HCT116 (cell line): ENCODE measurements around the gene CACNA2D2. TPM values are rescaled to one million over a fixed set of nuclear protein-coding genes. Genes with fewer than 3 reads are reported as not detected.

Experiments
- ATAC-seq: fragments of 200-7000 bp; cut with Tn5 transposase; 2 replicates; pipeline ENCODE4 v1.9.1; 2020; ENCODE audit warnings: mild to moderate bottlenecking, moderate library complexity
- BruUV-seq: library from RNA; stranded (reverse); fragments of 400-500 nt; replicated peaks from 2 replicates; lab custom pipeline; 2021; lab: Mats Ljungman, UMichigan
- CTCF ChIA-PET: fragments of 300-600 bp; sonication (Branson Sonifier 250); formaldehyde crosslinking; loops from one replicate; lab custom pipeline; 2021; ENCODE audit warnings: antibody characterized with exemption; lab: Charles Lee
- POLR2A ChIA-PET: fragments of 300-600, 350-600 bp; sonication (Branson Sonifier 250); formaldehyde crosslinking; loops from one replicate; lab custom pipeline; 2021; ENCODE audit warnings: antibody characterized with exemption; lab: Charles Lee
- RAD21 ChIA-PET, 2 experiments: fragments of 300-600 bp; sonication (Branson Sonifier 250); formaldehyde crosslinking; loops; one replicate each; lab custom pipeline; 2023; ENCODE audit warnings: low total read pairs in 2 of 2; ENCODE audit not compliant: uncharacterized antibody in 2 of 2, unreplicated experiment in 2 of 2, low non-redundant PET in 1 of 2; lab: Charles Lee
- DNase-seq: peaks from one replicate; pipeline ENCODE4 v3.0.0-alpha.2; 2010; ENCODE audit warnings: low read depth, low spot score
- H2AFZ ChIP-seq: fragments of 200-600 bp; shearing (Covaris generic), sonication (generic); 2 replicates; pipeline ENCODE4 v1.6.1; 2017; ENCODE audit warnings: low read depth, mixed run types, mixed read lengths, antibody characterized with exemption, low read length; ENCODE audit not compliant: poor library complexity, severe bottlenecking
- H3K27ac ChIP-seq: 2 replicates; pipeline ENCODE4 v1.5.1; 2012; ENCODE audit warnings: low read depth, low read length
- H3K27me3 ChIP-seq: fragments of 200-600 bp; sonication (generic); 2 replicates; pipeline ENCODE4 v1.6.1; 2016; ENCODE audit warnings: mixed run types, low read length, mixed read lengths; ENCODE audit not compliant: insufficient read depth
- H3K36me3 ChIP-seq, 2 experiments: fragments of 200-500 bp in 1 of 2; fragments of 200-600 bp in 1 of 2; sonication (Bioruptor generic) in 1 of 2; sonication (generic) in 1 of 2; 2 replicates each; pipeline versions ENCODE4 v1.5.1 to v1.6.1; 2014 to 2016; ENCODE audit warnings: low read length in 2 of 2, inconsistent platforms in 1 of 2, mixed read lengths in 1 of 2, mixed run types in 1 of 2; ENCODE audit not compliant: insufficient read depth in 2 of 2, control insufficient read depth in 1 of 2
- H3K4me1 ChIP-seq, 2 experiments: fragments of 200-600 bp in 1 of 2; sonication (generic) in 1 of 2; 2 replicates each; pipeline versions ENCODE4 v1.5.1 to v1.6.1; 2012 to 2017; ENCODE audit warnings: low read length in 2 of 2, inconsistent platforms in 1 of 2, mild to moderate bottlenecking in 1 of 2, mixed read lengths in 1 of 2, mixed run types in 1 of 2, moderate library complexity in 1 of 2; ENCODE audit not compliant: insufficient read depth in 2 of 2, control insufficient read depth in 1 of 2
- H3K4me2 ChIP-seq: fragments of 200-600 bp; sonication (generic); 2 replicates; pipeline ENCODE4 v1.6.1; 2017; ENCODE audit warnings: mixed run types, low read length, mixed read lengths
- H3K4me3 ChIP-seq, 2 experiments: fragments of 200-600 bp in 1 of 2; sonication (generic) in 1 of 2; replicated peaks in 1 of 2; 2 replicates each; pipeline ENCODE4 v1.5.1; 2011 to 2016; ENCODE audit warnings: low read length in 2 of 2, control low read depth in 1 of 2, low read depth in 1 of 2, mild to moderate bottlenecking in 1 of 2, mixed read lengths in 1 of 2, mixed run types in 1 of 2
- H3K79me2 ChIP-seq: fragments of 200-600 bp; sonication (generic); 2 replicates; pipeline ENCODE4 v1.6.1; 2017; ENCODE audit warnings: mild to moderate bottlenecking, mixed run types, low read length, moderate library complexity, mixed read lengths; ENCODE audit not compliant: insufficient read depth
- H3K9ac ChIP-seq: fragments of 200-600 bp; sonication (generic); 2 replicates; pipeline ENCODE4 v1.6.1; 2016; ENCODE audit warnings: low read length, mixed read lengths
- H3K9me2 ChIP-seq: fragments of 200-600 bp; sonication (generic), shearing (Covaris generic); 2 replicates; pipeline ENCODE4 v1.6.1; 2017; ENCODE audit warnings: mixed run types, mild to moderate bottlenecking, moderate library complexity; ENCODE audit not compliant: insufficient read depth
- H3K9me3 ChIP-seq, 2 experiments: fragments of 200-500 bp in 1 of 2; fragments of 200-600 bp in 1 of 2; sonication (Bioruptor generic) in 1 of 2; sonication (generic) in 1 of 2; 2 replicates each; pipeline ENCODE4 v1.6.1; 2014 to 2017; ENCODE audit warnings: low read length in 2 of 2, mixed read lengths in 2 of 2, inconsistent platforms in 1 of 2, low read depth in 1 of 2, mild to moderate bottlenecking in 1 of 2, mixed run types in 1 of 2, moderate library complexity in 1 of 2; ENCODE audit not compliant: control insufficient read depth in 1 of 2, insufficient read depth in 1 of 2
- H4K20me1 ChIP-seq: fragments of 200-600 bp; sonication (generic), shearing (Covaris generic); 2 replicates; pipeline ENCODE4 v1.6.1; 2017; ENCODE audit warnings: mixed run types, mild to moderate bottlenecking, moderate library complexity; ENCODE audit not compliant: insufficient read depth
- CEBPB ChIP-seq: IDR thresholded peaks from 2 replicates; pipeline ENCODE4 v1.6.1; 2012; ENCODE audit warnings: low read depth
- EGR1 ChIP-seq: IDR thresholded peaks from 2 replicates; pipeline ENCODE4 v1.6.1; 2012; ENCODE audit warnings: low read depth
- ELF1 ChIP-seq: IDR thresholded peaks from 2 replicates; pipeline ENCODE4 v1.6.1; 2012; ENCODE audit warnings: low read depth, borderline replicate concordance
- EZH2phosphoT487 ChIP-seq: fragments of 200-600 bp; IDR thresholded peaks from 2 replicates; pipeline ENCODE4 v1.6.1; 2018; ENCODE audit warnings: antibody characterized with exemption, borderline replicate concordance
- FOSL1 ChIP-seq: IDR thresholded peaks from 2 replicates; pipeline ENCODE4 v1.6.1; 2012; ENCODE audit warnings: low read depth
- JUND ChIP-seq: IDR thresholded peaks from 2 replicates; pipeline ENCODE4 v1.6.1; 2012
- RAD21 ChIP-seq: IDR thresholded peaks from 2 replicates; pipeline ENCODE4 v1.6.1; 2012; ENCODE audit warnings: low read depth, mild to moderate bottlenecking
- SP1 ChIP-seq: IDR thresholded peaks from 2 replicates; pipeline ENCODE4 v1.6.1; 2012; ENCODE audit warnings: low read depth
- TCF7L2 ChIP-seq: IDR thresholded peaks from 2 replicates; pipeline ENCODE4 v1.7.0; 2011; ENCODE audit warnings: borderline replicate concordance, inconsistent platforms; ENCODE audit not compliant: insufficient read depth, insufficient read length; ENCODE audit errors: extremely low read depth
- YY1 ChIP-seq: IDR thresholded peaks from 2 replicates; pipeline ENCODE4 v1.6.1; 2011; ENCODE audit warnings: low read length, low read depth, moderate library complexity, mild to moderate bottlenecking; ENCODE audit not compliant: insufficient replicate concordance; ENCODE audit errors: extremely low read depth
- ZFX ChIP-seq: fragments of 450-650 bp; IDR thresholded peaks from 2 replicates; pipeline ENCODE4 v1.6.1; 2017
- ZNF274 ChIP-seq: fragments of 200-500 bp; sonication (Bioruptor generic); IDR thresholded peaks from 2 replicates; pipeline ENCODE4 v1.6.1; 2014; ENCODE audit warnings: mild to moderate bottlenecking, low read depth, low read length, inconsistent platforms
- intact Hi-C: fragments of 100-400 bp; cut with micrococcal nuclease; formaldehyde crosslinking; loops from 2 replicates; pipeline ENCODE4 v1.10.0; 2022
- total RNA-seq: library from RNA; stranded (reverse); gene quantifications from one replicate; pipeline ENCODE4 v1.2.1, GENCODE V29; 2021; ENCODE audit not compliant: unreplicated experiment
- TF ChIP-seq, protein P1 (sequence below): IDR thresholded peaks from 2 replicates; pipeline ENCODE4 v1.6.1; 2012
- TF ChIP-seq, protein P2 (sequence below), 3 experiments: fragments of 200-600 bp in 1 of 3; sonication (generic) in 1 of 3; IDR thresholded peaks in 2 of 3; conservative IDR thresholded peaks in 1 of 3; 2 replicates each; pipeline ENCODE4 v1.5.1; 2012 to 2017; ENCODE audit warnings: low read depth in 2 of 3, low read length in 2 of 3, antibody characterized with exemption in 1 of 3, borderline replicate concordance in 1 of 3, control low read depth in 1 of 3, mild to moderate bottlenecking in 1 of 3, mixed read lengths in 1 of 3, mixed run types in 1 of 3, moderate library complexity in 1 of 3; ENCODE audit not compliant: insufficient read depth in 1 of 3
- TF ChIP-seq, protein P3 (sequence below): IDR thresholded peaks from 2 replicates; pipeline ENCODE4 v1.6.1; 2012
- TF ChIP-seq, protein P4 (sequence below): IDR thresholded peaks from 2 replicates; pipeline ENCODE4 v1.6.1; 2012; ENCODE audit warnings: low read depth

CACNA2D2 gene
- total RNA-seq, 1 experiment from 2014 or later = 10.2 TPM

DNA sequence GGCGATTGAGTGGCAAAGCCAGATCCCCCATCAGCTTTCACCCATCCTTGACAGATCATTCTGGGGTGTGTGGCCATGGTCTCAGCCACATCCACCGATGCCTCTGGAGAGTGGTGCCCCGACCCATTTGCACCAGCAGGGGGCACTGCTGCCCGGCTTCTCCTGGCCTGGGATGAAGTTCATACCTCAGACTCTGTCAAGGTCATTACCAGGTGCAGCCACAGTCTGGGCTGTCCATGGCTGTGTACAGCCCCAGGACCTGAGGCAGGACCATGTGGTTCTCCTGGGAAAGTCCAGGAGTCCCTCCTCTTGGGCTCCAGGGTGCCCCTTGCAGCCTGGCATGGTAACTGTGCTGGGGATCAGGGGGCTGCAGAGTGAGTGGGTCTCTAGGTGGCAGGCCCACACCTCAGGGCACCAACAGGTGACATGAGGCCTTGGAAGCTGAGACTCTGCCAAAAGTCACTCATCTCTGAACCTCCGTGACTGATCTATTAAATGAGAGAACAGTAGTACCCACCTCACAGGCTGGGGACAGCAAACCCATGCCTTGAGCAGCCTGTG is 67.2 kb downstream of the CACNA2D2 start:
- H4K20me1 ChIP-seq = no peaks in the 10 kb centered on the region
- POLR2A ChIA-PET = no interaction called here

More for the DNA sequence above, 67.2 kb downstream of the CACNA2D2 start:
- Histone ChIP-seq H2AFZ (no peak overlapping the region), H3K36me3 (no peaks in the 10 kb centered on the region), H3K9me2 (no peaks in the 10 kb centered on the region), H3K4me3 (no peak overlapping the region), H3K4me2 (no peak overlapping the region), H3K27ac (no peak overlapping the region), H3K79me2 (no peaks in the 10 kb centered on the region), H3K4me1 (no peaks in the 10 kb centered on the region), H3K9me3 (no peaks in the 10 kb centered on the region), H3K9ac (no peak overlapping the region), H3K27me3 (no peaks in the 10 kb centered on the region)
- ATAC-seq (peak; percentile 98), DNase-seq (peak; percentile 19)
- TF ChIP-seq, protein P1, sequence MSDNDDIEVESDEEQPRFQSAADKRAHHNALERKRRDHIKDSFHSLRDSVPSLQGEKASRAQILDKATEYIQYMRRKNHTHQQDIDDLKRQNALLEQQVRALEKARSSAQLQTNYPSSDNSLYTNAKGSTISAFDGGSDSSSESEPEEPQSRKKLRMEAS = no peak
- no peak for TF ChIP-seq SP1
- no peak for TF ChIP-seq TCF7L2
- TF ChIP-seq, protein P2, sequence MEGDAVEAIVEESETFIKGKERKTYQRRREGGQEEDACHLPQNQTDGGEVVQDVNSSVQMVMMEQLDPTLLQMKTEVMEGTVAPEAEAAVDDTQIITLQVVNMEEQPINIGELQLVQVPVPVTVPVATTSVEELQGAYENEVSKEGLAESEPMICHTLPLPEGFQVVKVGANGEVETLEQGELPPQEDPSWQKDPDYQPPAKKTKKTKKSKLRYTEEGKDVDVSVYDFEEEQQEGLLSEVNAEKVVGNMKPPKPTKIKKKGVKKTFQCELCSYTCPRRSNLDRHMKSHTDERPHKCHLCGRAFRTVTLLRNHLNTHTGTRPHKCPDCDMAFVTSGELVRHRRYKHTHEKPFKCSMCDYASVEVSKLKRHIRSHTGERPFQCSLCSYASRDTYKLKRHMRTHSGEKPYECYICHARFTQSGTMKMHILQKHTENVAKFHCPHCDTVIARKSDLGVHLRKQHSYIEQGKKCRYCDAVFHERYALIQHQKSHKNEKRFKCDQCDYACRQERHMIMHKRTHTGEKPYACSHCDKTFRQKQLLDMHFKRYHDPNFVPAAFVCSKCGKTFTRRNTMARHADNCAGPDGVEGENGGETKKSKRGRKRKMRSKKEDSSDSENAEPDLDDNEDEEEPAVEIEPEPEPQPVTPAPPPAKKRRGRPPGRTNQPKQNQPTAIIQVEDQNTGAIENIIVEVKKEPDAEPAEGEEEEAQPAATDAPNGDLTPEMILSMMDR (IDR thresholded peaks at IDR 0.05 in 2 of 3, conservative IDR thresholded peaks at IDR 0.05 in 1 of 3; ENCODE audit: borderline replicate concordance in 1 of 3, insufficient read depth in 1 of 3, low read depth in 2 of 3, low read length in 2 of 3) = peak; percentile 80 to 97 (median 94)
- TF ChIP-seq, protein P3, sequence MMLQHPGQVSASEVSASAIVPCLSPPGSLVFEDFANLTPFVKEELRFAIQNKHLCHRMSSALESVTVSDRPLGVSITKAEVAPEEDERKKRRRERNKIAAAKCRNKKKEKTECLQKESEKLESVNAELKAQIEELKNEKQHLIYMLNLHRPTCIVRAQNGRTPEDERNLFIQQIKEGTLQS = no peak
- no peak for TF ChIP-seq ELF1
- TF ChIP-seq YY1 = no peak
- TF ChIP-seq JUND = no peak
- no peak for TF ChIP-seq CEBPB
- TF ChIP-seq FOSL1 = no peak
- no peak for TF ChIP-seq EGR1
- TF ChIP-seq, protein P4, sequence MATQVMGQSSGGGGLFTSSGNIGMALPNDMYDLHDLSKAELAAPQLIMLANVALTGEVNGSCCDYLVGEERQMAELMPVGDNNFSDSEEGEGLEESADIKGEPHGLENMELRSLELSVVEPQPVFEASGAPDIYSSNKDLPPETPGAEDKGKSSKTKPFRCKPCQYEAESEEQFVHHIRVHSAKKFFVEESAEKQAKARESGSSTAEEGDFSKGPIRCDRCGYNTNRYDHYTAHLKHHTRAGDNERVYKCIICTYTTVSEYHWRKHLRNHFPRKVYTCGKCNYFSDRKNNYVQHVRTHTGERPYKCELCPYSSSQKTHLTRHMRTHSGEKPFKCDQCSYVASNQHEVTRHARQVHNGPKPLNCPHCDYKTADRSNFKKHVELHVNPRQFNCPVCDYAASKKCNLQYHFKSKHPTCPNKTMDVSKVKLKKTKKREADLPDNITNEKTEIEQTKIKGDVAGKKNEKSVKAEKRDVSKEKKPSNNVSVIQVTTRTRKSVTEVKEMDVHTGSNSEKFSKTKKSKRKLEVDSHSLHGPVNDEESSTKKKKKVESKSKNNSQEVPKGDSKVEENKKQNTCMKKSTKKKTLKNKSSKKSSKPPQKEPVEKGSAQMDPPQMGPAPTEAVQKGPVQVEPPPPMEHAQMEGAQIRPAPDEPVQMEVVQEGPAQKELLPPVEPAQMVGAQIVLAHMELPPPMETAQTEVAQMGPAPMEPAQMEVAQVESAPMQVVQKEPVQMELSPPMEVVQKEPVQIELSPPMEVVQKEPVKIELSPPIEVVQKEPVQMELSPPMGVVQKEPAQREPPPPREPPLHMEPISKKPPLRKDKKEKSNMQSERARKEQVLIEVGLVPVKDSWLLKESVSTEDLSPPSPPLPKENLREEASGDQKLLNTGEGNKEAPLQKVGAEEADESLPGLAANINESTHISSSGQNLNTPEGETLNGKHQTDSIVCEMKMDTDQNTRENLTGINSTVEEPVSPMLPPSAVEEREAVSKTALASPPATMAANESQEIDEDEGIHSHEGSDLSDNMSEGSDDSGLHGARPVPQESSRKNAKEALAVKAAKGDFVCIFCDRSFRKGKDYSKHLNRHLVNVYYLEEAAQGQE = no peak
- no peak for TF ChIP-seq EZH2phosphoT487
- no peak for TF ChIP-seq ZNF274
- peak; percentile 79 for TF ChIP-seq RAD21
- no peak for TF ChIP-seq ZFX
- intact Hi-C loops = loop anchor here (1.0 kb wide), 3 partner anchors 106 to 178 kb away; no protein-coding TSS in a partner anchor
- CTCF ChIA-PET = interaction anchor here (0.9 to 2.3 kb wide), 2 partner anchors 106 to 113 kb away, joined by 5 to 6 read pairs; no protein-coding TSS in a partner anchor
- RAD21 ChIA-PET = interaction anchor here in 1 of 2 experiments (0.9 kb wide), 1 partner anchor 106 kb away, joined by 3 read pairs; no protein-coding TSS in a partner anchor
- no TSS peak for BruUV-seq
